Measurements from ENCODE around the gene MKS1.

MKS1 gene

GRCh38 chr17:58242171-58242784 is 23.2 kb upstream of the MKS1 start:
- no peak for DNase-seq

- DNase-seq, result no peak
Measured at GRCh38 chr17:58239987-58240386, 20.9 kb upstream of the MKS1 start.

GRCh38 chr17:58238147-58238634 is 19.1 kb upstream of the MKS1 start, which contains the start of gene LPO:
Gene LPO, plus strand, starts transcription at chr17:58238584. Its CDS starts 4,396 bp downstream, at chr17:58242980.
- DNase-seq, result no peak

- DNase-seq, result no peak
Measured at GRCh38 chr17:58236394-58236793, 17.3 kb upstream of the MKS1 start.

- no peak for DNase-seq
Measured at GRCh38 chr17:58235821-58236220, 16.8 kb upstream of the MKS1 start.

GRCh38 chr17:58234512-58234911 is 15.5 kb upstream of the MKS1 start:
- DNase-seq, result no peak

- no peak for DNase-seq
Measured at GRCh38 chr17:58233543-58233942, 14.5 kb upstream of the MKS1 start.

GRCh38 chr17:58232707-58233156 is 13.7 kb upstream of the MKS1 start:
- no peak for DNase-seq

- DNase-seq, result no peak
Measured at GRCh38 chr17:58231641-58232040, 12.6 kb upstream of the MKS1 start.

GRCh38 chr17:58229881-58230280 is 10.8 kb upstream of the MKS1 start:
- no peak for DNase-seq

GRCh38 chr17:58229384-58229783 is 10.3 kb upstream of the MKS1 start:
- DNase-seq, result no peak

- DNase-seq, result no peak
Measured at GRCh38 chr17:58228679-58229078, 9.6 kb upstream of the MKS1 start.

GRCh38 chr17:58227733-58228132 is 8.7 kb upstream of the MKS1 start:
- DNase-seq, result no peak

- DNase-seq, result no peak
Measured at GRCh38 chr17:58224315-58224714, 5.3 kb upstream of the MKS1 start.

GRCh38 chr17:58219789-58220183 is 731 bp upstream of the MKS1 start:
- no peak for DNase-seq

GRCh38 chr17:58217766-58218165 is 1.3 kb downstream of the MKS1 start:
- no peak for DNase-seq

GRCh38 chr17:58215685-58216084 is 3.4 kb downstream of the MKS1 start:
- DNase-seq, result peak in 1 of 2 experiments; percentile 34

GRCh38 chr17:58210922-58211321 is 8.1 kb downstream of the MKS1 start:
- DNase-seq, result no peak

- no peak for DNase-seq
Measured at GRCh38 chr17:58208344-58208743, 10.7 kb downstream of the MKS1 start.

- DNase-seq, result no peak
Measured at GRCh38 chr17:58207451-58207850, 11.6 kb downstream of the MKS1 start.

GRCh38 chr17:58205936-58206335 is 13.1 kb downstream of the MKS1 start:
- DNase-seq, result no peak

GRCh38 chr17:58204796-58205195 is 14.3 kb downstream of the MKS1 start:
- DNase-seq, result no peak

- no peak for DNase-seq
Measured at GRCh38 chr17:58202859-58203258, 16.2 kb downstream of the MKS1 start.

GRCh38 chr17:58200024-58200633 is 18.9 kb downstream of the MKS1 start:
- peak; percentile 7 to 46 for DNase-seq

- DNase-seq, result no peak
Measured at GRCh38 chr17:58196610-58197009, 22.4 kb downstream of the MKS1 start.

All from NCI-H2081 (cell line).